Fibroblast of villous mesenchyme (primary cell): ENCODE measurements around the gene ALDH9A1. TPM values are rescaled to one million over a fixed set of nuclear protein-coding genes. Genes with fewer than 3 reads are reported as not detected.
"Not testable (repeated sequence)": the region's sequence is repeated elsewhere in the genome, so short reads cannot be mapped to it uniquely, and the experiment has no call there.

Experiments used
- DNase-seq: peaks from one replicate; pipeline ENCODE4 v3.0.0-alpha.2; 2010; ENCODE audit warnings: low read depth
- H3K4me3 ChIP-seq: 2 replicates; pipeline ENCODE4 v1.5.1; 2011; ENCODE audit warnings: low read depth, mild to moderate bottlenecking, low read length
- total RNA-seq: library from RNA; depleted of rRNA; stranded (reverse); fragments of >200 nt; gene quantifications from 2 replicates; pipeline ENCODE4 v1.2.3, GENCODE V29; 2012
- TF ChIP-seq, protein P1 (sequence below): IDR thresholded peaks from 2 replicates; pipeline ENCODE4 v1.5.1; 2012; ENCODE audit warnings: low read depth, mild to moderate bottlenecking, low read length; ENCODE audit not compliant: insufficient read depth

The ALDH9A1 gene
- total RNA-seq, 1 donor = 105 TPM

DNA sequence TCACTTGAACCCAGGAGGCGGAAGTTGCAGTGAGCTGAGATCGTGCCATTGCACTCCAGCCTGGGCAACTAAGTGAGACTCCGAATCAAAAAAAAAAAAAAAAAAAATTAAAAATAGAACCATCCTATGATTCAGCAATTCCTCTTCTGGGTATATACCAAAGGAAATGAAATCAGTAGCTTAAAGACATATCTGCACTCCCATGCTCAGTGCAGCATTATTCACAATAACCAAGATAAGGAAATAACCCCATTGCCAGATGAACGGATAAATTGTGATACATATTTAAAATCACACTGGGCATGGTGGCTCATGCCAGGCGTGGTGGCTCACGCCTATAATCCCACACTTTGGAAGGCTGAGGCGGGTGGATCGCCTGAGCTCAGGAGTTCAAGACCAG lies 23.8 kb downstream of the ALDH9A1 start:
- TF ChIP-seq, protein P1, sequence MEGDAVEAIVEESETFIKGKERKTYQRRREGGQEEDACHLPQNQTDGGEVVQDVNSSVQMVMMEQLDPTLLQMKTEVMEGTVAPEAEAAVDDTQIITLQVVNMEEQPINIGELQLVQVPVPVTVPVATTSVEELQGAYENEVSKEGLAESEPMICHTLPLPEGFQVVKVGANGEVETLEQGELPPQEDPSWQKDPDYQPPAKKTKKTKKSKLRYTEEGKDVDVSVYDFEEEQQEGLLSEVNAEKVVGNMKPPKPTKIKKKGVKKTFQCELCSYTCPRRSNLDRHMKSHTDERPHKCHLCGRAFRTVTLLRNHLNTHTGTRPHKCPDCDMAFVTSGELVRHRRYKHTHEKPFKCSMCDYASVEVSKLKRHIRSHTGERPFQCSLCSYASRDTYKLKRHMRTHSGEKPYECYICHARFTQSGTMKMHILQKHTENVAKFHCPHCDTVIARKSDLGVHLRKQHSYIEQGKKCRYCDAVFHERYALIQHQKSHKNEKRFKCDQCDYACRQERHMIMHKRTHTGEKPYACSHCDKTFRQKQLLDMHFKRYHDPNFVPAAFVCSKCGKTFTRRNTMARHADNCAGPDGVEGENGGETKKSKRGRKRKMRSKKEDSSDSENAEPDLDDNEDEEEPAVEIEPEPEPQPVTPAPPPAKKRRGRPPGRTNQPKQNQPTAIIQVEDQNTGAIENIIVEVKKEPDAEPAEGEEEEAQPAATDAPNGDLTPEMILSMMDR = no peak
- no peak for DNase-seq
- H3K4me3 ChIP-seq = no peak overlapping the region

DNA sequence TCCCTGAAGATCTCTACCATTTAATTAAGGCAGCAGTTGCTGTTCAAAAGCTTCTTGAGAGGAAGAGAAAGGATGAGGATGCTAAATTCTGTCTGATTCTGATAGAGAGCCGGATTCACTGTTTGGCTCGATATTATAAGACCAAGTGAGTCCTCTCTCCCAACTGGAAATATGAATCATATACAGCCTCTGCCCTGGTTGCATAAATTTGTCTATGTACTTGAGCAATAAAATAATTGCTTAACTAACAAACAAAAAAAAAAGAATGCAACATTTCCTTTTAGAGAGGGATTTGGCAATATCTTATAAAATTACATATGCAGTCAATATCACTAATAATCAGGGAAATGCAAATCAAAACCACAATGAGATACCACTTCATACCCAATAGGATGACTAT lies 26.8 kb downstream of the ALDH9A1 start:
- TF ChIP-seq, protein P1 = no peak
- DNase-seq = no peak
- no peak overlapping the region for H3K4me3 ChIP-seq

DNA sequence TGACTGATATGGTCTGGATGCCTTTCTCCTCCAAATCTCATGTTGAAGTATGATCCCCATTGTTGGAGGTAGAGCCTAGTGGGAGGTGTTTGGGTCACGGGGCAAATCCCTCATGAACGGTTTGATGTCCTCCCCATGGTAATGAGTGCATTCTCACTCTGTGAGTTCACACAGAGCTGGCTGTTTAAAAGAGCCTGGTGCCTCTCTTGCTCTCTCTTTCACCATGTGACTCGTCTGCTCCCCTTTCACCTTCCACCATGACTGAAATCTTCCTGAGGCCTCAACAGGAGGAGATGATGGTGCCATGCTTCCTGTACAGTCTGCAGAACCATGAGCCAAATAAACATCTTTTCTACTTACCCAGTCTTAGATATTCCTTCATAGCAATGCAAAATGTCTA lies 30.2 kb downstream of the ALDH9A1 start:
- H3K4me3 ChIP-seq = no peak overlapping the region
- no peak for DNase-seq
- TF ChIP-seq, protein P1 = no peak

DNA sequence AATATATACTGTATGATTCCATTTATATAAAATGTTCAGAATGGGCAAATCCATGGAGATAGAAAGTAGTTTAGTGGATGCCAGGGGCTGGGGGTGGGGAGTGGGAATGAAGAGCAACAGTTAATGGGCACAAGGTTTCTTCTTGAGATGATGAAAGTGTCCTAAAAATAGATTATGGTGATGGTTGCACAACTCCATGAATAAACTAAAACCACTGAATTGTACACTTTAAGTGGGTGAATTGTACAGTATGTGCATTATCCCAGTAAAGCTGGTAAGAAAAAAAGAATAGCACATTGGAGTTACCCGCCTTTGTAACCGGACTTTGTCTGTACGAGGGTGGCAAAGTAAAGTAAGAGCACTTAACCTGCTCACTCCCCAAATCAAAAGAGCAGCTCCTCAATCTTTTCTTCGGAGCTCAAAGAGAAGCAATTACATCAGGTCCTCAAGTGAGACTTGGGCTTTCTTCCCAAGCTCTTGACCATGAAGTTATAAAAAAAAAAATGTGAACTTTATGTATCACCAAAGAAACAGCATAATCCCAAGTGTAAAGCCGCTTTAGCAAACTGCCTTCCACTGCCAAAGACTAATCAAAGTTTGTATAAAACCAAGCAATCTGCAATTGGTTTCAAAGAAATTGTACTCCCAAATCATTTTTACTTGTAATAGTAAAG lies 32.1 kb downstream of the ALDH9A1 start:
- TF ChIP-seq, protein P1 = no peak
- DNase-seq = peak; percentile 80
- H3K4me3 ChIP-seq = no peak overlapping the region

DNA sequence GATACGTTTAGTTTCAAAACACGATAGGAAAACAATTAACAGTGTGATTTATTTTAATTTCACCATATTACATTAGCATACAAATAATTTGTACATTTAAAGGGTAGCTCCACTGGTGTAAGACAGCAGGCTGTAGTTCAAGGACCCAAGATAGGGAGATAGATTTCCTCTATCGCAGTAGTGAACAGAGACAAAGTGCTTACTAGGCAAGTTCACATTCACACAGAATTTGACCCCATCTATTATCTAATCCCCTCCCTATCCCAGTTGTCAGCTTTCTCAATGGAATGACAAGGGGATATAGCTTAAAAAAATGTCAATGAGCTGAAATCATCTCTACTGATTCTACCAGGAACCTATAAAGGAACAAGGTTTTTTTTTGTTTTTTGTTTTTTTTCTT lies 36.2 kb downstream of the ALDH9A1 start:
- TF ChIP-seq, protein P1 = no peak
- no peak for DNase-seq
- H3K4me3 ChIP-seq = no peak overlapping the region

DNA sequence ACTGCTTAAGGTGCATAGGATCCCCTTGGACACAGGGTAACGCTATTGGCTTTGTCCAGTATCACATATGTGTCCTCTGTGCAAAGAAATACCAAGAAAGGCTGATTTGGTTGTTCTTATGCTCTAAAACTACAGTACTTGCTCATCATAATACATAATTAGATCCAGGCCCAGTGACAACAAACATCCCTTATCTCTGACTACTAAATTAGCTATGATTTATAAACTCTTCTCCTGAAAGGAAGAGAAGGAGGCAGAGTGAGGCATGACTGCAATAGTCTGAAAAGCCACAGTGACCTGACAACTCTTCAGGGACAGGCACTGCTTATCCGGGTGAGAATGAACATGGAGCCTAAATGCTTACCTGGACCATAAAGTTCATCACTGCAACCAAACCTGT lies 36.7 kb downstream of the ALDH9A1 start:
- TF ChIP-seq, protein P1 = no peak
- H3K4me3 ChIP-seq = no peak overlapping the region
- no peak for DNase-seq

DNA sequence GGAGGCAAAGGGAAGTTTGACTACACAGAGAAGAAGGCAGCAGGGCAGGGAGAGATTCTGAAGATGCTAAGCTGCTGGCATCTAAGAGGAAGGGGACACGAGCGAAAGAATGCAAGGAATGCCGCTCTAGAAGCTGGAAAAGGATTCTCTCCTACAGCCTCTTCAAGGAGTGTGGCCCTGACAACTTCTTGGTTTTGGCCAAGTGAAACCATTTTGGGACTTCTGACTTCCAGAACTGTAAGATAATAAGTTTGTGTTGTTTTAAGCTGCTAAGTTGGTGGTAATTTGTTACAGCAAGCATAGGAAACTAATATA lies 38.8 kb downstream of the ALDH9A1 start:
- TF ChIP-seq, protein P1 = no peak
- H3K4me3 ChIP-seq = no peak overlapping the region
- DNase-seq = no peak

DNA sequence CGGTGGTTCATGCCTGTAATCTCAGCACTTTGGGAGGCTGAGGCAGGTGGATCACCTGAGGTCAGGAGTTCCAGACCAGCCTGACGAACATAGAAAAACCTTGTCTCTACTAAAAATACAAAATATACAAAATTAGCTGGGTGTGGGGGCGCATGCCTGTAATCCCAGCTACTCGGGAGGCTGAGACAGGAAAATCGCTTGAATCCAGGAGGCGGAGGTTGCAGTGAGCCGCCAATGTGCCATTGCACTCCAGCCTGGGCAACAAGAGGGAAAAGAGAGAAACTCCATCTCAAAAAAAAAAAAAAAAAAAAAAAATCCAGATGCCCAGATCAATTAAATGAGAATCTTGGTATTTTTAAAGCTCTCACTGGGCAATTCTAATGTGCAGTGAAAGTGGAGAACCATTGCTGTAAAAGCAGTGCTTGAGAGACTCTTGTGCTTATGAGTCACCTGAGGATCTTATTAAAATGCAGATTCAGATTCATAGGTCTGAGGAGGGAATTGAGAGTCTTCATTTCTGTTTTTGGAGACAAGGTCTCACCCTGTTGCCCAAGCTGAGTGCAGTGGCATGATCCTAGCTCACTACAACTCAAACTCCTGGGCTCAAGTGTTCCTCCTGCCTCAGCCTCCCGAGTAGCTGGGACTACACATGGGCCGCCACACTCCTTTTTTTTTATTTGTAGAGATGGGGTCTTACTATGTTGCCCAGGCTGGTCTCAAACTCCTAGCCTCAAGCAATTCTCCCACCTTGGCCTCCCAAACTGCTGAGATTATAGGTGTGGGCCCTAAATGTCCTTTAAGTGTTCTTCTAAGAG lies 39.4 kb downstream of the ALDH9A1 start:
- not testable (repeated sequence) for DNase-seq, H3K4me3 ChIP-seq
